Fibroblast of lung (primary cell): ENCODE results near the gene C20orf144. TPM values are rescaled to one million over a fixed set of nuclear protein-coding genes. Genes with fewer than 3 reads are reported as not detected.

Experiments
- DNase-seq, 2 donors: peaks; one replicate each; pipeline versions ENCODE4 v3.0.0 to v3.0.0-alpha.2; 2010; ENCODE audit warnings: low read depth in 2 of 2
- H2AFZ ChIP-seq: 2 replicates; pipeline ENCODE4 v1.5.1; 2012; ENCODE audit warnings: low read length, control low read depth, inconsistent platforms
- H3K27ac ChIP-seq: 2 replicates; pipeline ENCODE4 v1.5.1; 2011; ENCODE audit warnings: low read length, control low read depth; ENCODE audit not compliant: insufficient read depth
- H3K27me3 ChIP-seq: 2 replicates; pipeline ENCODE4 v1.5.1; 2011; ENCODE audit warnings: mild to moderate bottlenecking, low read length; ENCODE audit not compliant: control insufficient read depth, insufficient read depth
- H3K36me3 ChIP-seq: 2 replicates; pipeline ENCODE4 v1.5.1; 2011; ENCODE audit warnings: low read length; ENCODE audit not compliant: control insufficient read depth, insufficient read depth
- H3K4me1 ChIP-seq: 2 replicates; pipeline ENCODE4 v1.5.1; 2011; ENCODE audit warnings: low read length; ENCODE audit not compliant: control insufficient read depth, insufficient read depth; ENCODE audit errors: extremely low read depth
- H3K4me2 ChIP-seq: 2 replicates; pipeline ENCODE4 v1.5.1; 2011; ENCODE audit warnings: low read length, control low read depth; ENCODE audit not compliant: insufficient read depth; ENCODE audit errors: extremely low read depth
- H3K4me3 ChIP-seq, 4 experiments: fragments of 200-600 bp in 1 of 4; sonication (generic) in 1 of 4; replicated peaks in 1 of 4; 2 replicates each; pipeline ENCODE4 v1.5.1; 2011 to 2016; ENCODE audit warnings: low read length in 4 of 4, low read depth in 3 of 4, mild to moderate bottlenecking in 3 of 4, control low read depth in 2 of 4, inconsistent platforms in 1 of 4, mixed read lengths in 1 of 4; ENCODE audit not compliant: insufficient read depth in 1 of 4; ENCODE audit errors: control extremely low read depth in 1 of 4
- H3K79me2 ChIP-seq: 2 replicates; pipeline ENCODE4 v1.5.1; 2012; ENCODE audit warnings: mild to moderate bottlenecking, low read length, inconsistent platforms; ENCODE audit not compliant: control insufficient read depth, insufficient read depth
- H3K9ac ChIP-seq: 2 replicates; pipeline ENCODE4 v1.5.1; 2011; ENCODE audit warnings: mild to moderate bottlenecking, low read length, control low read depth; ENCODE audit not compliant: insufficient read depth
- H3K9me3 ChIP-seq: 2 replicates; pipeline ENCODE4 v1.5.1; 2012; ENCODE audit warnings: low read depth, low read length; ENCODE audit not compliant: control insufficient read depth, insufficient read depth
- H4K20me1 ChIP-seq: 2 replicates; pipeline ENCODE4 v1.5.1; 2011; ENCODE audit warnings: low read length; ENCODE audit not compliant: control insufficient read depth, insufficient read depth; ENCODE audit errors: extremely low read depth
- EZH2 ChIP-seq: IDR thresholded peaks from 2 replicates; pipeline ENCODE4 v1.5.1; 2012; ENCODE audit warnings: low read length, control low read depth, mild to moderate bottlenecking; ENCODE audit errors: missing control alignments
- polyA plus RNA-seq, 2 donors: library from polyadenylated mRNA; depleted of rRNA in 1 of 2; stranded (reverse) in 1 of 2; unstranded in 1 of 2; fragments of >200 nt; gene quantifications; 2 replicates each; pipeline ENCODE4 v1.2.1, GENCODE V29; 2011 to 2012; ENCODE audit warnings: missing spikeins in 1 of 2
- total RNA-seq: library from RNA; depleted of rRNA; stranded (reverse); fragments of >200 nt; gene quantifications from 2 replicates; pipeline ENCODE4 v1.2.1, GENCODE V29; 2014
- TF ChIP-seq, protein P1 (sequence below), 2 donors: IDR thresholded peaks in 1 of 2; conservative IDR thresholded peaks in 1 of 2; 1 replicate in 1 of 2; 2 replicates in 1 of 2; pipeline ENCODE4 v1.5.1; 2011 to 2012; ENCODE audit warnings: low read length in 2 of 2, control low read depth in 1 of 2, inconsistent platforms in 1 of 2, low read depth in 1 of 2, mild to moderate bottlenecking in 1 of 2

Gene C20orf144
- total and polyA plus RNA-seq, 2 donors (not counting 1 experiment from before 2014, with no cell fraction given) = 0.10 to 0.17 TPM

DNA sequence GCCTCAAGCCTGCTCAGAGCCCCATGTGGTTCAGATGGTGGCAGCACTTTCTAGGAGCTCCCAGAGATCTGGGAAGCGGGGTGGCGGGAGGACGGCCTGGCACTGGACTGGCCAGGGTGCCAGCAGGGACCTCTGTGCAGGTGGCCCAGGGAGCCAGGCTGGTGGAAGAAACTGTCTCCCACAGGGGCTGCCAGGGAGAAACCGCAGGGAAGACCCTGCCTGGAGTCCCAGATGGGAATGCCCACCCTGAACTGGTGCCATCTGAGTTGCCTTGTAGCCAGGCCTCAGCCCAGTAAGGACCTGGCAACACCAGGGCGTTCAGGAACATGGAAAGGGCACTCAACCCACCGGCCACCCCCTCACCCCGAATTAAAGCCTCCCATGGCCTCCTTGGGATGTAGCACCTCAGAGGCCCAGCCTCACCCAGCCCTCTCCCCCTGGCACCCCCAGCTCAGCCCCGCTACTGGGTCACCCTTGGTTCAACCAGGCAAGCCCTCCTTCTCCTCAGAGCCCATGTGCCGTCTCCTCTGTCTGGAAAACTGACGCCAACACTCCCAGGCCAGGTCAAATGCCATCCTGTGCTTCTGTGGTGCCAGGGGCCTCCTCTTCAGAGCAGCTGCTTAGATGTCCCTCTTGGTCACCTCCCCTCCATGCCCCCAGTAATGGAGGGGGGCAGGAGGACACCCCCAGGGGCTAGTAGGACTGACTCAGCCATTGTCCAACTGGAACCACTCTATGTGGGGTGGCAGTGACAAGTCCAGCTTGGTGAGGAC lies 5.9 kb upstream of the C20orf144 start:
- H3K27ac ChIP-seq = no peak overlapping the region
- H3K4me2 ChIP-seq = no peak overlapping the region
- H3K9me3 ChIP-seq = no peaks in the 10 kb centered on the region
- no peaks in the 10 kb centered on the region for H3K27me3 ChIP-seq
- no peaks in the 10 kb centered on the region for H3K79me2 ChIP-seq
- TF ChIP-seq EZH2 = no peak
- TF ChIP-seq, protein P1, sequence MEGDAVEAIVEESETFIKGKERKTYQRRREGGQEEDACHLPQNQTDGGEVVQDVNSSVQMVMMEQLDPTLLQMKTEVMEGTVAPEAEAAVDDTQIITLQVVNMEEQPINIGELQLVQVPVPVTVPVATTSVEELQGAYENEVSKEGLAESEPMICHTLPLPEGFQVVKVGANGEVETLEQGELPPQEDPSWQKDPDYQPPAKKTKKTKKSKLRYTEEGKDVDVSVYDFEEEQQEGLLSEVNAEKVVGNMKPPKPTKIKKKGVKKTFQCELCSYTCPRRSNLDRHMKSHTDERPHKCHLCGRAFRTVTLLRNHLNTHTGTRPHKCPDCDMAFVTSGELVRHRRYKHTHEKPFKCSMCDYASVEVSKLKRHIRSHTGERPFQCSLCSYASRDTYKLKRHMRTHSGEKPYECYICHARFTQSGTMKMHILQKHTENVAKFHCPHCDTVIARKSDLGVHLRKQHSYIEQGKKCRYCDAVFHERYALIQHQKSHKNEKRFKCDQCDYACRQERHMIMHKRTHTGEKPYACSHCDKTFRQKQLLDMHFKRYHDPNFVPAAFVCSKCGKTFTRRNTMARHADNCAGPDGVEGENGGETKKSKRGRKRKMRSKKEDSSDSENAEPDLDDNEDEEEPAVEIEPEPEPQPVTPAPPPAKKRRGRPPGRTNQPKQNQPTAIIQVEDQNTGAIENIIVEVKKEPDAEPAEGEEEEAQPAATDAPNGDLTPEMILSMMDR (conservative IDR thresholded peaks at IDR 0.05 in 1 of 2, IDR thresholded peaks at IDR 0.05 in 1 of 2; ENCODE audit: low read depth in 1 of 2, low read length in 2 of 2) = no peak
- no peaks in the 10 kb centered on the region for H3K4me1 ChIP-seq
- no peaks in the 10 kb centered on the region for H4K20me1 ChIP-seq
- peaks cover 4% of the 10 kb centered on the region for H3K36me3 ChIP-seq
- H2AFZ ChIP-seq = no peak overlapping the region
- H3K9ac ChIP-seq = no peak overlapping the region
- DNase-seq = no peak
- no peak overlapping the region for H3K4me3 ChIP-seq

DNA sequence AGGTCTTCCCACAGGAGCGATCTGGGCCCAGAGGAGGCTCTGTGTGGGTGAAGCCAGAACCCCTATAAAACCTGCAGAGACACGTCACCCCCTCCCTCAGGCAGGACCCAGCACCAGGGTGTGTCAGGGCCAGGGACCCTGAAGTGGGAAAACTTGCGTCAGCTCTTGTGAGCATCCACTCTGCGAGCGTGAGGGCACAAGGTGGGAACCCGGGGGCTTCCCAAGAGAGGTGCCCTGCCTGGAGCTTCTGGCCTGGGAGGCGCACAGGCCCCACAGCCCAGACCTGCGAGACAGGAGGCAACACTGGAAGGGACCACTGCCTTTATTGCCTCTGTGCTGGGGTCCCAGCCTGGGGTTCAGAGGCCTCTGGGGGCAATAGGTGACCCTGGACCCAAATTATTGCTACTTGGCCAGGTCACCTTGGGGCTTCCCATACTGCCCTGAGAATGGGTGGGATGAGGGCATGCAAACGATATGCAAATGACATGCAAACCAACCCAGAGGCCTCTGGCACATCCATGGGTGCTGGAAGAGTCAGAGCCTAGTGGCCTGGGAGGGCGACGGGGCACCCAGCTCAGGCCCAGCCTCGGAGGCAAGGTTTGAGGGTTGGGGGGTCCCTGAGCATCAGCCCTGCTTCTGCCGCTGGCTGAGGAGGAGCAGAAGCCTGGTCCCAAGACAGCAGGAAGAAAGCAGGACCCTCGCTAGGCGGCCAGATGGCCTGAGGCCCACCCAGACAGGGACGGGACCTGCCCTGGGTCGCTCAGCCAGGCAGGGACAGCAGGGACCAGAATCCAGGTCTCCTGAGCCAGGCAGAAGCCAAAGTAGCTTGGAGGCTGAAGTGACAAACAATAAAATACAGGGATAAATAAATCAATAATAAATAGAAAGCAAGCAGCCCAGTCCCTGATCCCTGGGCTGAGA lies 5.1 kb upstream of the C20orf144 start:
- H2AFZ ChIP-seq = no peak overlapping the region
- no peak for TF ChIP-seq EZH2
- TF ChIP-seq, protein P1 (conservative IDR thresholded peaks at IDR 0.05 in 1 of 2, IDR thresholded peaks at IDR 0.05 in 1 of 2; ENCODE audit: low read depth in 1 of 2, low read length in 2 of 2) = no peak
- no peak overlapping the region for H3K9ac ChIP-seq
- no peaks in the 10 kb centered on the region for H4K20me1 ChIP-seq
- H3K79me2 ChIP-seq = no peaks in the 10 kb centered on the region
- DNase-seq = no peak
- H3K27ac ChIP-seq = no peak overlapping the region
- no peak overlapping the region for H3K4me2 ChIP-seq
- H3K4me3 ChIP-seq = no peak overlapping the region
- H3K9me3 ChIP-seq = no peaks in the 10 kb centered on the region
- no peaks in the 10 kb centered on the region for H3K27me3 ChIP-seq
- H3K4me1 ChIP-seq = no peaks in the 10 kb centered on the region
- peaks cover 4% of the 10 kb centered on the region for H3K36me3 ChIP-seq

DNA sequence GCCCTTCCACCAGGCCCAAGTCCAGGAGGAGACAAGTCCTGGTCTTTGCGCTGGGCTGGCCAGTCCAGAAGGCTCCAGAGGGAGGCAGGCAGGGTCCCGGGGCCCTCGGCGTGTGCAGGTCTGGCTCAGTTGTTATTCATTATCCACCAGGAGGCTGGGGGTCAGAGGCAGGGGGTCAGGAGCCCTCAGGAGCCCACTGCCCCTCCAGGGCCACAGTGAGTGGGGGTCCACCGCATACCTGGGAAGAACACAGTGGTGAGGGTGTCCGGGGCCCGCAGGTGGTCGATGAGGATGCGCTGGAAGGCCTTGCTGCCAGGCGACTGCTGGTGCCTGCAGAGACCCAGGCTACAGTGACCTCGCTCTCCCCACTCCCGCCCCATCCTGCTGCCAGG lies 4.4 kb upstream of the C20orf144 start:
- H3K9me3 ChIP-seq = no peaks in the 10 kb centered on the region
- H3K4me3 ChIP-seq = no peak overlapping the region
- no peaks in the 10 kb centered on the region for H4K20me1 ChIP-seq
- no peaks in the 10 kb centered on the region for H3K27me3 ChIP-seq
- TF ChIP-seq EZH2 = no peak
- TF ChIP-seq, protein P1 (conservative IDR thresholded peaks at IDR 0.05 in 1 of 2, IDR thresholded peaks at IDR 0.05 in 1 of 2; ENCODE audit: low read depth in 1 of 2, low read length in 2 of 2) = no peak
- peaks cover 4% of the 10 kb centered on the region for H3K36me3 ChIP-seq
- H3K4me2 ChIP-seq = no peak overlapping the region
- no peak overlapping the region for H3K27ac ChIP-seq
- H3K79me2 ChIP-seq = no peaks in the 10 kb centered on the region
- H3K9ac ChIP-seq = no peak overlapping the region
- H2AFZ ChIP-seq = no peak overlapping the region
- no peaks in the 10 kb centered on the region for H3K4me1 ChIP-seq
- no peak for DNase-seq
